Hindlimb muscle (tissue), 1 donor: ENCODE results near the gene CCDC124. TPM values are rescaled to one million over a fixed set of nuclear protein-coding genes. Genes with fewer than 3 reads are reported as not detected.
"Not testable (repeated sequence)": the region's sequence is repeated elsewhere in the genome, so short reads cannot be mapped to it uniquely, and the experiment has no call there.

ENCODE experiments used
- DNase-seq: peaks from one replicate; pipeline ENCODE4 v3.0.0-alpha.2; 2013
- polyA plus RNA-seq: library from polyadenylated mRNA; unstranded; fragments of 120-200 nt; gene quantifications from one replicate; pipeline ENCODE4 v1.2.1, GENCODE V29; 2013; ENCODE audit not compliant: insufficient read length

CCDC124 gene
- polyA plus RNA-seq, 1 donor, result 72.0 TPM

- no peak for DNase-seq
Measured at GRCh38 chr19:17954401-17954800, 21.6 kb downstream of the CCDC124 start.

GRCh38 chr19:17957149-17957849 is 24.5 kb downstream of the CCDC124 start:
- DNase-seq, result no peak

- no peak for DNase-seq
Measured at GRCh38 chr19:17957885-17958284, 25.1 kb downstream of the CCDC124 start.

GRCh38 chr19:17963936-17964691 is 31.3 kb downstream of the CCDC124 start:
- DNase-seq, result no peak

GRCh38 chr19:17965370-17966128 is 32.7 kb downstream of the CCDC124 start:
- no peak for DNase-seq

- no peak for DNase-seq
Measured at GRCh38 chr19:17966129-17966483, 33.3 kb downstream of the CCDC124 start.

- no peak for DNase-seq
Measured at GRCh38 chr19:17966550-17967256, 33.9 kb downstream of the CCDC124 start, which contains the start of gene KCNN1. TSS of gene KCNN1 (plus strand) at chr19:17967107. CDS start at chr19:17973889, 6,782 bp downstream.

- DNase-seq, result no peak
Measured at GRCh38 chr19:17967257-17968051, 34.6 kb downstream of the CCDC124 start.

GRCh38 chr19:17968362-17968761 is 35.5 kb downstream of the CCDC124 start:
- no peak for DNase-seq

- no peak for DNase-seq
Measured at GRCh38 chr19:17969096-17969792, 36.4 kb downstream of the CCDC124 start.

GRCh38 chr19:17972230-17972629 is 39.4 kb downstream of the CCDC124 start:
- no peak for DNase-seq

GRCh38 chr19:17973759-17974158 is 40.9 kb downstream of the CCDC124 start:
- DNase-seq, result no peak

GRCh38 chr19:17974551-17974950 is 41.7 kb downstream of the CCDC124 start:
- DNase-seq, result no peak

GRCh38 chr19:17975032-17975431 is 42.2 kb downstream of the CCDC124 start:
- DNase-seq, result no peak

- DNase-seq, result no peak
Measured at GRCh38 chr19:17977021-17977420, 44.2 kb downstream of the CCDC124 start.

- no peak for DNase-seq
Measured at GRCh38 chr19:17977488-17977887, 44.7 kb downstream of the CCDC124 start.

GRCh38 chr19:17981611-17982010 is 48.8 kb downstream of the CCDC124 start:
- DNase-seq, result no peak

GRCh38 chr19:17982430-17982829 is 49.6 kb downstream of the CCDC124 start:
- no peak for DNase-seq

GRCh38 chr19:17985037-17985818 is 52.4 kb downstream of the CCDC124 start:
- DNase-seq, result no peak

GRCh38 chr19:17986569-17986968 is 53.8 kb downstream of the CCDC124 start:
- DNase-seq, result not testable (repeated sequence)
